Endodermal cell (in vitro differentiated cells): ENCODE data around the gene CDC42BPG. TPM values are rescaled to one million over a fixed set of nuclear protein-coding genes. Genes with fewer than 3 reads are reported as not detected.

Experiments
- DNase-seq: peaks from one replicate; pipeline ENCODE4 v3.0.0-alpha.2; 2017
- H3K27ac ChIP-seq: 2 replicates; pipeline ENCODE4 v1.5.1; 2013; ENCODE audit warnings: mild to moderate bottlenecking, low read depth, low read length, moderate library complexity
- H3K27me3 ChIP-seq: 2 replicates; pipeline ENCODE4 v1.6.1; 2013; ENCODE audit warnings: mild to moderate bottlenecking, low read length, moderate library complexity; ENCODE audit not compliant: insufficient read depth, control insufficient read depth, poor library complexity, severe bottlenecking
- H3K36me3 ChIP-seq: 2 replicates; pipeline ENCODE4 v1.7.0; 2013; ENCODE audit warnings: mild to moderate bottlenecking, low read length, moderate library complexity; ENCODE audit not compliant: control insufficient read depth, insufficient read depth
- H3K4me1 ChIP-seq: one replicate; pipeline ENCODE4 v1.7.0; 2013; ENCODE audit warnings: low read length; ENCODE audit not compliant: control insufficient read depth, insufficient read depth
- H3K4me3 ChIP-seq: 2 replicates; pipeline ENCODE4 v1.5.1; 2013; ENCODE audit warnings: mild to moderate bottlenecking, low read length, moderate library complexity
- H3K9ac ChIP-seq: 2 replicates; pipeline ENCODE4 v1.6.1; 2013; ENCODE audit warnings: mild to moderate bottlenecking, low read length, moderate library complexity; ENCODE audit not compliant: poor library complexity, severe bottlenecking; ENCODE audit errors: extremely low read depth
- H3K9me3 ChIP-seq: 2 replicates; pipeline ENCODE4 v1.6.1; 2013; ENCODE audit warnings: mild to moderate bottlenecking, low read length, moderate library complexity; ENCODE audit not compliant: control insufficient read depth
- H3K27ac Mint-ChIP-seq: 2 replicates; pipeline ENCODE4 v1.8.0; 2020; ENCODE audit warnings: mixed read lengths
- H3K27me3 Mint-ChIP-seq: 2 replicates; pipeline ENCODE4 v1.8.0; 2021; ENCODE audit warnings: mild to moderate bottlenecking, mixed read lengths; ENCODE audit not compliant: insufficient read depth
- H3K36me3 Mint-ChIP-seq: 2 replicates; pipeline ENCODE4 v1.8.0; 2020; ENCODE audit warnings: low read depth, mixed read lengths
- H3K4me1 Mint-ChIP-seq: 2 replicates; pipeline ENCODE4 v1.8.0; 2020; ENCODE audit warnings: mixed read lengths
- H3K4me3 Mint-ChIP-seq: 2 replicates; pipeline ENCODE4 v1.8.0; 2020; ENCODE audit warnings: mild to moderate bottlenecking, moderate library complexity, mixed read lengths
- H3K9me3 Mint-ChIP-seq: 2 replicates; pipeline ENCODE4 v1.8.0; 2020; ENCODE audit warnings: mild to moderate bottlenecking, mixed read lengths
- WGBS, 2 experiments: methylation state at CpG; one replicate each; pipeline versions ENCODE4 v1.1.5 to v1.1.7; 2013; ENCODE audit warnings: missing lambda C conversion rate in 2 of 2, mixed read lengths in 1 of 2; ENCODE audit not compliant: insufficient coverage in 1 of 2, insufficient read length in 1 of 2; 5-methylcytosine and 5-hydroxymethylcytosine counted together
- total RNA-seq, 2 donors: library from RNA; stranded (reverse); fragmentation: NEBNext Ultra II Directional in 1 of 2; extraction: Animal tissue kit (Norgen Biotek cat#: 25700) in 1 of 2; gene quantifications; 2 replicates in 1 of 2; 3 replicates in 1 of 2; pipeline ENCODE4 v1.2.1, GENCODE V29; 2021
- TF ChIP-seq, protein P1 (sequence below): fragments of 200-600 bp; sonication (generic); conservative IDR thresholded peaks from 2 replicates; pipeline ENCODE4 v1.5.0; 2021; ENCODE audit warnings: antibody characterized with exemption, mild to moderate bottlenecking

Gene CDC42BPG
- total RNA-seq, 2 donors from 2014 or later = 11.1 to 12.6 TPM

DNA sequence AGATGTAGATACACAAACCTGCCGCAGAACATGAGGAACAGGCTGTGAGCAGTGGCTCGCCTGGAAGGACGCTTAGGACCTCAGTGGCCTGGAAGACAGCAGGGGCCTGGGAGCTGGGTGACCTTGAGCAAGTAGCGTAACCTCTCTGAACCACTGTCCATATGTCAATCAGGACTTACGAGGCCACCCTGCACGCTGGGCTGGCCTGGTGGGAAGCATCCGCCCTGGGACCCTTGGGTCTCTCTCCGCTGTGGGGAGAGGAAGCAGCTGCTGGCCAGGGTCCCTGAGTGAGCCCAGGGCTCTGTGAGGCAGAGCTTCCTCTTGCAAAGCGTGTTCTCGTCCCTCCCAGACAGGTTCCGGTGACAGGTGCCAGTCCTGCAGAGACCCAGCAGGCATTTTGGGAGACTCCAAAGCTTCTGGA, 48.0 kb upstream of the CDC42BPG start:
- H3K36me3 Mint-ChIP-seq = peaks cover 3% of the 10 kb centered on the region
- H3K36me3 ChIP-seq = no peaks in the 10 kb centered on the region
- no peak for DNase-seq
- H3K4me3 ChIP-seq = no peak overlapping the region
- H3K9me3 ChIP-seq = no peaks in the 10 kb centered on the region
- H3K4me1 Mint-ChIP-seq = peaks cover 22% of the 10 kb centered on the region
- no peak overlapping the region for H3K9ac ChIP-seq
- WGBS, 2 experiments = 90 to 92% methylated on average over 10 to 11 of the region's 11 CpGs
- TF ChIP-seq, protein P1, sequence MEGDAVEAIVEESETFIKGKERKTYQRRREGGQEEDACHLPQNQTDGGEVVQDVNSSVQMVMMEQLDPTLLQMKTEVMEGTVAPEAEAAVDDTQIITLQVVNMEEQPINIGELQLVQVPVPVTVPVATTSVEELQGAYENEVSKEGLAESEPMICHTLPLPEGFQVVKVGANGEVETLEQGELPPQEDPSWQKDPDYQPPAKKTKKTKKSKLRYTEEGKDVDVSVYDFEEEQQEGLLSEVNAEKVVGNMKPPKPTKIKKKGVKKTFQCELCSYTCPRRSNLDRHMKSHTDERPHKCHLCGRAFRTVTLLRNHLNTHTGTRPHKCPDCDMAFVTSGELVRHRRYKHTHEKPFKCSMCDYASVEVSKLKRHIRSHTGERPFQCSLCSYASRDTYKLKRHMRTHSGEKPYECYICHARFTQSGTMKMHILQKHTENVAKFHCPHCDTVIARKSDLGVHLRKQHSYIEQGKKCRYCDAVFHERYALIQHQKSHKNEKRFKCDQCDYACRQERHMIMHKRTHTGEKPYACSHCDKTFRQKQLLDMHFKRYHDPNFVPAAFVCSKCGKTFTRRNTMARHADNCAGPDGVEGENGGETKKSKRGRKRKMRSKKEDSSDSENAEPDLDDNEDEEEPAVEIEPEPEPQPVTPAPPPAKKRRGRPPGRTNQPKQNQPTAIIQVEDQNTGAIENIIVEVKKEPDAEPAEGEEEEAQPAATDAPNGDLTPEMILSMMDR = no peak
- H3K27ac ChIP-seq = no peak overlapping the region
- no peak overlapping the region for H3K4me3 Mint-ChIP-seq
- no peak overlapping the region for H3K27ac Mint-ChIP-seq
- no peaks in the 10 kb centered on the region for H3K9me3 Mint-ChIP-seq
- H3K27me3 Mint-ChIP-seq = no peaks in the 10 kb centered on the region
- no peaks in the 10 kb centered on the region for H3K27me3 ChIP-seq
- H3K4me1 ChIP-seq = peaks cover 18% of the 10 kb centered on the region

DNA sequence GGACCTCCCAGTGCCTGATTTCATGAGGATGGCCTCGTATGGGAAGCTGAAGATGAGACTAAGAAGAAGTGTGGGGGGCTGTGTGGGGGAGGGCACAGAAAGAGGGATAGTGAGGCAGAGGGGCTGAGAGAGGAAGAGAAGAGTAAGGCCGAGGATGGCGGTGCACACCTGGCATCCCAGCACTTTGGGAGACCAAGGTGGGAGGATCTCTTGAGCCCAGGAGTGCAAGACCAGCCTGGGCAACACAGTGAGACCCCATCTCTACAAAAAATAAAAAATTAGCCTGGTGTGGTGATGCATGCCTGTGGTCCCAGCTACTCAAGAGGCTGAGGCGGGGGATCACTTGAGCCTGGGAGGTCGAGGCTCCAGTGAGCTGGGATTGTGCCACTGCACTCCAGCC, 47.4 kb upstream of the CDC42BPG start:
- no peak for DNase-seq
- no peak overlapping the region for H3K4me3 ChIP-seq
- H3K27ac ChIP-seq = no peak overlapping the region
- Mint-ChIP-seq H3K27me3 (no peaks in the 10 kb centered on the region), H3K4me1 (peaks cover 24% of the 10 kb centered on the region), H3K36me3 (peaks cover 2% of the 10 kb centered on the region), H3K4me3 (no peak overlapping the region), H3K27ac (no peak overlapping the region), H3K9me3 (no peaks in the 10 kb centered on the region)
- H3K36me3 ChIP-seq = no peaks in the 10 kb centered on the region
- TF ChIP-seq, protein P1 = no peak
- no peak overlapping the region for H3K9ac ChIP-seq
- H3K27me3 ChIP-seq = no peaks in the 10 kb centered on the region
- H3K9me3 ChIP-seq = no peaks in the 10 kb centered on the region
- WGBS, 2 experiments = 87 to 93% methylated on average over 2 to 5 of the region's 5 CpGs
- peaks cover 18% of the 10 kb centered on the region for H3K4me1 ChIP-seq

DNA sequence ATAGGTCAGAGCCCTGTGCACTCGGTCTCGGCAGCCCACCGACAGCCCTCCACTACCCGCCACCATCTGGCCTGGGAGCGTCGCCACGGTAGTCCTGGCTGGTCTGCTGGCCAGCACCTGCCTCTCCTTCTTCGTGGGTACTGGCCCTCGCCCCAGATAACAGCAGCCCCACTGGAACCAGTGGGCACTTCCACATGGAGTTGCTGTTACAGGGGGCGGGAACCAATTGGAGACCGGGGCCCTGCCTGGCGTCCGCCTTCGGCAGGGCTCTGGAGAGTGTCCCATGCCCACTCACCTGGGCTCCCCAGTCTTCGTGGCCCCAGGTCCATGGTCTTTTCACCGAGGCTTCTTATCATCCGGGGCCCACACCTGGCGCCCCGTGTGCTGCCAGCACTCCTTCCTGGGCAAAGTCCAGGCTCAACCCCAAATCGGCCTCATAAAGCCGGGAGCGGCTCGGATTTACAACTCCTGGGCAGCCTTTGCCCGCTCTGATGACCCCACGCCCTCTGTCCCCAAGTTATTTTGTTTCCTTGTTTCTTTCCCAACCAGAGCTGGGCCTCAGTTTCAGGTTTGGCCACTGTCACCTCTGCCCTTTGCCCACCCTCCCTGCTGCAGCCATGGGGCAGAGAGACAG, 46.9 kb upstream of the CDC42BPG start:
- no peak for DNase-seq
- Mint-ChIP-seq H3K36me3 (peaks cover 2% of the 10 kb centered on the region), H3K27ac (no peak overlapping the region), H3K4me1 (peaks cover 24% of the 10 kb centered on the region), H3K9me3 (no peaks in the 10 kb centered on the region), H3K27me3 (no peaks in the 10 kb centered on the region), H3K4me3 (no peak overlapping the region)
- H3K9me3 ChIP-seq = no peaks in the 10 kb centered on the region
- no peak overlapping the region for H3K4me3 ChIP-seq
- H3K36me3 ChIP-seq = no peaks in the 10 kb centered on the region
- no peaks in the 10 kb centered on the region for H3K27me3 ChIP-seq
- WGBS, 2 experiments = 92 to 96% methylated on average over 23 to 25 of the region's 25 CpGs
- no peak overlapping the region for H3K9ac ChIP-seq
- TF ChIP-seq, protein P1 = no peak
- no peak overlapping the region for H3K27ac ChIP-seq
- peaks cover 18% of the 10 kb centered on the region for H3K4me1 ChIP-seq
